H1 (cell line): ENCODE measurements around the gene ACYP2. TPM values are rescaled to one million over a fixed set of nuclear protein-coding genes. Genes with fewer than 3 reads are reported as not detected.

ENCODE experiments used
- CTCF ChIA-PET: fragments of 300-600 bp; sonication (Branson Sonifier 250); formaldehyde crosslinking; loops from one replicate; lab custom pipeline; 2021; ENCODE audit not compliant: partially characterized antibody; lab: Charles Lee
- POLR2A ChIA-PET: fragments of 300-600 bp; sonication (Branson Sonifier 250); formaldehyde crosslinking; loops from one replicate; lab custom pipeline; 2021; ENCODE audit warnings: inconsistent platforms; ENCODE audit not compliant: partially characterized antibody; lab: Charles Lee
- DNase-seq, 2 experiments: peaks; one replicate each; pipeline versions ENCODE4 v3.0.0 to v3.0.0-alpha.2; 2010 to 2022; ENCODE audit warnings: low spot score in 2 of 2, low read depth in 1 of 2, mixed read lengths in 1 of 2
- FAIRE-seq: peaks from 2 replicates; lab custom pipeline; 2011; peaks lifted over from hg19 to GRCh38; lab: Jason Lieb, UNC
- H2AFZ ChIP-seq: 2 replicates; pipeline ENCODE4 v1.8.1; 2012; ENCODE audit warnings: low read length, inconsistent platforms
- H2AK5ac ChIP-seq: 2 replicates; pipeline ENCODE4 v1.6.1; 2013; ENCODE audit warnings: low read depth, low read length
- H2BK120ac ChIP-seq: replicated peaks from 2 replicates; pipeline ENCODE3; 2013; ENCODE audit warnings: low read depth, low read length, inconsistent platforms
- H2BK12ac ChIP-seq: 2 replicates; pipeline ENCODE4 v1.6.1; 2013; ENCODE audit warnings: low read depth, low read length
- H2BK15ac ChIP-seq: 2 replicates; pipeline ENCODE4 v1.6.1; 2013; ENCODE audit warnings: low read length
- H2BK20ac ChIP-seq: 2 replicates; pipeline ENCODE4 v1.6.1; 2013; ENCODE audit warnings: low read length
- H2BK5ac ChIP-seq: 2 replicates; pipeline ENCODE4 v1.6.1; 2013; ENCODE audit warnings: low read depth, low read length
- H3K14ac ChIP-seq: 2 replicates; pipeline ENCODE4 v1.6.1; 2013; ENCODE audit warnings: inconsistent platforms; ENCODE audit not compliant: insufficient read length
- H3K18ac ChIP-seq: 2 replicates; pipeline ENCODE4 v1.6.1; 2013; ENCODE audit warnings: low read length; ENCODE audit errors: extremely low read depth
- H3K23ac ChIP-seq: 2 replicates; pipeline ENCODE4 v1.6.1; 2013; ENCODE audit warnings: inconsistent platforms; ENCODE audit not compliant: insufficient read length
- H3K23me2 ChIP-seq: 2 replicates; pipeline ENCODE4 v1.6.1; 2013; ENCODE audit warnings: low read depth, low read length
- H3K27ac ChIP-seq: 2 replicates; pipeline ENCODE4 v1.6.1; 2011; ENCODE audit warnings: low read depth, low read length, inconsistent platforms
- H3K27me3 ChIP-seq, 4 experiments: replicated peaks in 1 of 4; 1 replicate in 1 of 4; 2 replicates in 3 of 4; pipeline versions ENCODE4 v1.6.1 to v1.8.1; 2011 to 2013; ENCODE audit warnings: low read length in 3 of 4, mild to moderate bottlenecking in 3 of 4, inconsistent platforms in 2 of 4, mixed read lengths in 2 of 4, moderate library complexity in 1 of 4; ENCODE audit not compliant: control insufficient read depth in 3 of 4, insufficient read depth in 3 of 4; ENCODE audit errors: extremely low read depth in 1 of 4
- H3K36me3 ChIP-seq, 4 experiments: 2 replicates each; pipeline versions ENCODE4 v1.6.1 to v1.8.1; 2011 to 2013; ENCODE audit warnings: mild to moderate bottlenecking in 4 of 4, low read length in 3 of 4, moderate library complexity in 2 of 4, control low read depth in 1 of 4, inconsistent platforms in 1 of 4; ENCODE audit not compliant: insufficient read depth in 4 of 4, control insufficient read depth in 2 of 4
- H3K4ac ChIP-seq: replicated peaks from 2 replicates; pipeline ENCODE3; 2013; ENCODE audit warnings: low read length, low read depth, mixed read lengths, inconsistent platforms; ENCODE audit not compliant: insufficient read length
- H3K4me1 ChIP-seq, 4 experiments: replicated peaks in 1 of 4; 1 replicate in 1 of 4; 2 replicates in 3 of 4; pipeline versions ENCODE4 v1.6.1 to v1.8.1; 2011 to 2013; ENCODE audit warnings: low read length in 3 of 4, inconsistent platforms in 2 of 4, mixed read lengths in 1 of 4; ENCODE audit not compliant: insufficient read depth in 4 of 4, control insufficient read depth in 3 of 4
- H3K4me2 ChIP-seq, 2 experiments: 2 replicates each; pipeline versions ENCODE4 v1.6.1 to v1.8.1; 2011 to 2013; ENCODE audit warnings: low read depth in 2 of 2, low read length in 2 of 2, control low read depth in 1 of 2, inconsistent platforms in 1 of 2, mild to moderate bottlenecking in 1 of 2; ENCODE audit not compliant: insufficient read depth in 1 of 2
- H3K4me3 ChIP-seq, 4 experiments: fragments of 200-600, 300-600 bp in 1 of 4; sonication (generic), shearing (Covaris generic), sonication (Bioruptor Twin) in 1 of 4; 2 replicates each; pipeline versions ENCODE4 v1.5.1 to v1.8.1; 2011 to 2016; ENCODE audit warnings: low read length in 4 of 4, low read depth in 3 of 4, control low read depth in 2 of 4, inconsistent platforms in 2 of 4, mild to moderate bottlenecking in 2 of 4, mixed read lengths in 1 of 4, moderate library complexity in 1 of 4; ENCODE audit not compliant: insufficient read depth in 2 of 4; ENCODE audit errors: extremely low read depth in 1 of 4
- H3K56ac ChIP-seq: replicated peaks from 2 replicates; pipeline ENCODE3; 2013; ENCODE audit warnings: low read depth, mild to moderate bottlenecking, mixed read lengths, low read length, inconsistent platforms; ENCODE audit not compliant: insufficient read length
- H3K79me1 ChIP-seq: 2 replicates; pipeline ENCODE4 v1.6.1; 2013; ENCODE audit warnings: low read depth, low read length, control low read depth
- H3K79me2 ChIP-seq, 2 experiments: 2 replicates each; pipeline versions ENCODE4 v1.6.1 to v1.8.1; 2012 to 2013; ENCODE audit warnings: low read length in 2 of 2, mild to moderate bottlenecking in 2 of 2, inconsistent platforms in 1 of 2; ENCODE audit not compliant: insufficient read depth in 2 of 2, control insufficient read depth in 1 of 2
- H3K9ac ChIP-seq, 4 experiments: replicated peaks in 1 of 4; 1 replicate in 1 of 4; 2 replicates in 3 of 4; pipeline versions ENCODE4 v1.6.1 to v1.8.1; 2011 to 2013; ENCODE audit warnings: low read depth in 3 of 4, low read length in 3 of 4, control low read depth in 2 of 4, mild to moderate bottlenecking in 2 of 4, moderate library complexity in 2 of 4, inconsistent platforms in 1 of 4; ENCODE audit errors: extremely low read depth in 1 of 4
- H3K9me3 ChIP-seq, 2 experiments: 2 replicates each; pipeline versions ENCODE4 v1.6.1 to v1.8.1; 2012 to 2013; ENCODE audit warnings: mild to moderate bottlenecking in 2 of 2, moderate library complexity in 2 of 2, control low read depth in 1 of 2, inconsistent platforms in 1 of 2, low read depth in 1 of 2, low read length in 1 of 2, mixed read lengths in 1 of 2; ENCODE audit not compliant: insufficient read depth in 2 of 2
- H4K20me1 ChIP-seq, 2 experiments: replicated peaks in 1 of 2; 2 replicates each; pipeline versions ENCODE3 to v1.8.1; 2011 to 2013; ENCODE audit warnings: inconsistent platforms in 2 of 2, low read length in 2 of 2, mild to moderate bottlenecking in 1 of 2; ENCODE audit not compliant: insufficient read depth in 2 of 2, control insufficient read depth in 1 of 2
- H4K5ac ChIP-seq: 2 replicates; pipeline ENCODE4 v1.6.1; 2013; ENCODE audit warnings: low read length, low read depth, mixed read lengths, inconsistent platforms; ENCODE audit not compliant: insufficient read length
- H4K8ac ChIP-seq: 2 replicates; pipeline ENCODE4 v1.8.0; 2013; ENCODE audit warnings: mild to moderate bottlenecking, moderate library complexity, low read length, inconsistent platforms; ENCODE audit not compliant: insufficient read depth; ENCODE audit errors: extremely low read depth
- H4K91ac ChIP-seq: replicated peaks from 2 replicates; pipeline ENCODE3; 2013; ENCODE audit warnings: low read length, mixed read lengths, inconsistent platforms; ENCODE audit not compliant: insufficient read length
- CEBPB ChIP-seq: IDR thresholded peaks from 2 replicates; pipeline ENCODE4 v1.6.1; 2012; ENCODE audit warnings: low read depth, low read length
- CHD1 ChIP-seq: IDR thresholded peaks from 2 replicates; pipeline ENCODE4 v1.6.1; 2012; ENCODE audit warnings: low read depth, low read length, improper control_type of control experiment
- CHD2 ChIP-seq: IDR thresholded peaks from 2 replicates; pipeline ENCODE4 v1.6.1; 2012; ENCODE audit warnings: low read length, improper control_type of control experiment
- HDAC2 ChIP-seq, 2 experiments: fragments of 300-600 bp in 1 of 2; sonication (generic) in 1 of 2; IDR thresholded peaks; 2 replicates each; pipeline ENCODE4 v1.6.1; 2011 to 2012; ENCODE audit warnings: low read depth in 2 of 2, low read length in 2 of 2, mild to moderate bottlenecking in 2 of 2, moderate library complexity in 2 of 2, borderline replicate concordance in 1 of 2, inconsistent platforms in 1 of 2
- PHF8 ChIP-seq: fragments of 200-600 bp; sonication (generic); conservative IDR thresholded peaks from 2 replicates; pipeline ENCODE4 v1.7.1; 2012; ENCODE audit warnings: low read depth, mild to moderate bottlenecking, inconsistent platforms, low read length, moderate library complexity
- POU5F1 ChIP-seq: IDR thresholded peaks from 2 replicates; pipeline ENCODE4 v1.6.1; 2011; ENCODE audit warnings: low read depth, mild to moderate bottlenecking, low read length, moderate library complexity
- SIN3A ChIP-seq, 2 experiments: IDR thresholded peaks in 1 of 2; conservative IDR thresholded peaks in 1 of 2; 2 replicates each; pipeline ENCODE4 v1.6.1; 2011 to 2012; ENCODE audit warnings: low read length in 2 of 2, improper control_type of control experiment in 1 of 2, low read depth in 1 of 2, mild to moderate bottlenecking in 1 of 2
- TEAD4 ChIP-seq: IDR thresholded peaks from 2 replicates; pipeline ENCODE4 v1.6.1; 2012; ENCODE audit warnings: low read depth, low read length, inconsistent platforms, mixed read lengths
- WGBS, 2 experiments: shearing (Covaris generic) in 1 of 2; methylation state at CpG; one replicate each; pipeline versions ENCODE4 v1.1.6 to v1.1.7; 2013 to 2015; ENCODE audit warnings: low lambda C conversion rate in 2 of 2, mixed read lengths in 2 of 2, inconsistent platforms in 1 of 2, low coverage in 1 of 2, missing lambda C conversion rate in 1 of 2; ENCODE audit not compliant: insufficient replicate concordance in 2 of 2, insufficient coverage in 1 of 2, insufficient read length in 1 of 2; ENCODE audit errors: extremely low coverage in 1 of 2, missing lambda C conversion rate in 1 of 2; 5-methylcytosine and 5-hydroxymethylcytosine counted together
- polyA plus RNA-seq, 7 experiments: library from polyadenylated mRNA; depleted of rRNA in 3 of 7; stranded (reverse) in 5 of 7; unstranded in 2 of 7; fragments of >200 nt in 5 of 7; fragments of 200-250 nt in 2 of 7; gene quantifications; 1 replicate in 5 of 7; 2 replicates in 1 of 7; 4 replicates in 1 of 7; pipeline versions ENCODE4 v1.2.1 to v1.2.3, GENCODE V29; 2011 to 2013; ENCODE audit warnings: missing spikeins in 2 of 7, mixed read lengths in 2 of 7
- total RNA-seq: library from RNA; stranded (reverse); fragmentation: NEBNext Ultra II Directional; extraction: Animal tissue kit (Norgen Biotek cat#: 25700); gene quantifications from 2 replicates; pipeline ENCODE4 v1.2.1, GENCODE V29; 2021

ACYP2 gene
- total and polyA plus RNA-seq, 2 of the 8 experiments (the other 6 are each of a cell fraction or from before 2014, with no cell fraction given) = 3.4 to 4.4 TPM

GRCh38 chr2:54348646-54349045, 233.2 kb downstream of the ACYP2 start:
- Histone ChIP-seq H3K27ac (no peak overlapping the region), H3K4me1 (peaks cover 0 to 6% (median 0%) of the 10 kb centered on the region in 4 experiments; a peak in 1 of 7 replicates), H2BK120ac (no peak overlapping the region), H3K18ac (no peak overlapping the region), H2BK5ac (no peak overlapping the region), H3K23me2 (no peaks in the 10 kb centered on the region), H3K9me3 (no peaks in the 10 kb centered on the region), H3K79me2 (no peaks in the 10 kb centered on the region), H3K23ac (no peak overlapping the region), H3K4me3 (no peak overlapping the region), H4K20me1 (no peaks in the 10 kb centered on the region), H4K5ac (no peak overlapping the region), H3K27me3 (no peaks in the 10 kb centered on the region), H2AK5ac (no peak overlapping the region), H4K91ac (no peak overlapping the region), H3K9ac (no peak overlapping the region), H3K4me2 (no peak overlapping the region), H4K8ac (no peak overlapping the region), H3K79me1 (no peaks in the 10 kb centered on the region), H2AFZ (no peak overlapping the region), H3K56ac (peak overlapping the region; percentile 62), H2BK12ac (no peak overlapping the region), H3K4ac (no peak overlapping the region), H2BK20ac (no peak overlapping the region), H3K14ac (no peak overlapping the region), H2BK15ac (no peak overlapping the region), H3K36me3 (no peaks in the 10 kb centered on the region)
- ChIA-PET CTCF (no interaction called here), POLR2A (no interaction called here)
- DNase-seq (no peak), FAIRE-seq (no peak)
- WGBS, 2 experiments = 92% methylated on average over 2 of the region's 2 CpGs; no CpG with 5 or more reads in 1 of the 2 experiments
- no peak for TF ChIP-seq SIN3A (conservative IDR thresholded peaks at IDR 0.05 in 1 of 2, IDR thresholded peaks at IDR 0.05 in 1 of 2; ENCODE audit: low read depth in 1 of 2, low read length in 2 of 2)
- TF ChIP-seq CEBPB = no peak
- no peak for TF ChIP-seq CHD1
- no peak for TF ChIP-seq TEAD4
- no peak for TF ChIP-seq CHD2
- no peak for TF ChIP-seq HDAC2 (IDR thresholded peaks at IDR 0.05; ENCODE audit: borderline replicate concordance in 1 of 2, low read depth in 2 of 2, low read length in 2 of 2)
- TF ChIP-seq POU5F1 = no peak
- TF ChIP-seq PHF8 = no peak
